Neuron (in vitro differentiated cells): Measurements from ENCODE around the gene PTX4.

ENCODE experiments used
- H2AFZ ChIP-seq: one replicate; pipeline ENCODE4 v1.6.1; 2013; ENCODE audit warnings: low read depth, mild to moderate bottlenecking, inconsistent platforms, low read length, moderate library complexity
- H3K27me3 ChIP-seq: one replicate; pipeline ENCODE4 v1.6.1; 2013; ENCODE audit warnings: low read length; ENCODE audit not compliant: insufficient read depth
- H3K36me3 ChIP-seq: one replicate; pipeline ENCODE4 v1.6.1; 2013; ENCODE audit warnings: low read length; ENCODE audit not compliant: insufficient read depth
- H3K4me1 ChIP-seq: one replicate; pipeline ENCODE4 v1.6.1; 2013; ENCODE audit warnings: low read length; ENCODE audit not compliant: insufficient read depth
- H3K4me3 ChIP-seq: 2 replicates; pipeline ENCODE4 v1.5.1; 2013; ENCODE audit warnings: mild to moderate bottlenecking, low read length, moderate library complexity
- H3K9me3 ChIP-seq: one replicate; pipeline ENCODE4 v1.6.1; 2013; ENCODE audit warnings: low read length

The PTX4 gene

DNA sequence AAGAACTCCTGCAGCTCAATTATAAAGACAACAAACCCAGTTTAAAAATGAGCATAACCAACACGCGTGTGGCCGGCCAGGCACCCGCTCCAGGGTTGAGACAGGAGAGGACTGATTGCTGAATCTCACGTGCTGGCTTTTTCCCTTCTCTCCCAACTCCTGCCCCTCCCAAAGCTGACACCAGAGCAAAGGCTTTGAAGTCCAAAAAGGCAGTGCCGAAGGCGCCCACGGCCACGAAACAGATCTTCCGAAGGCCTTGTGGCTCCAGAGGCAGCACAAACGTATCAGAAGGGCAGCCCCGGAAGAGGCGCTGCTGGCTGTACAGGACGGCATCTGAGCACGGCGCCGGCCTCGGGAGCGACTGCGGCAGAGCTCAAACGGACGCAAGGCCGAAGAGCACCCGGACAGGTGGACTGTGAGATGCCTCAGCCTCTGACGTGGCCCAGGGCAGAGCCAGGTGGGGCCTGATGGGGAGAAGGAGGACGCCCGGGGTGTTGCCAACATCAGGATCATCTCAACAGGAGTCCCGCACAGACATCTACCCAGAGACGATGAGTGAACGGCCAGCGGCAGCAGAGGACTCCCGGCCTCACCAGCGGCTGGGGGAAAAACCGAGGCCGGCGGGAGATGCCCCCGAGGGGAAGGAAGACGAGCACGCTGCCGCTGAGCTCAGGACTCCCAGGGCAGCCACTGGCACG, 24.4 kb downstream of the PTX4 start:
- no peaks in the 10 kb centered on the region for H3K4me1 ChIP-seq
- H3K4me3 ChIP-seq: no peak overlapping the region
- H3K36me3 ChIP-seq: peaks cover 20% of the 10 kb centered on the region
- H3K9me3 ChIP-seq: no peaks in the 10 kb centered on the region
- no peaks in the 10 kb centered on the region for H3K27me3 ChIP-seq
- no peak overlapping the region for H2AFZ ChIP-seq

GRCh38 chr16:1461146-1461545, 27.6 kb downstream of the PTX4 start:
- H3K9me3 ChIP-seq: no peaks in the 10 kb centered on the region
- no peaks in the 10 kb centered on the region for H3K4me1 ChIP-seq
- peaks cover 34% of the 10 kb centered on the region for H3K36me3 ChIP-seq
- H3K27me3 ChIP-seq: no peaks in the 10 kb centered on the region
- H2AFZ ChIP-seq: no peak overlapping the region
- no peak overlapping the region for H3K4me3 ChIP-seq

GRCh38 chr16:1460602-1461138, 28.1 kb downstream of the PTX4 start:
- H3K4me1 ChIP-seq: no peaks in the 10 kb centered on the region
- H3K27me3 ChIP-seq: no peaks in the 10 kb centered on the region
- H2AFZ ChIP-seq: no peak overlapping the region
- peaks cover 38% of the 10 kb centered on the region for H3K36me3 ChIP-seq
- H3K4me3 ChIP-seq: no peak overlapping the region
- H3K9me3 ChIP-seq: no peaks in the 10 kb centered on the region

- Histone ChIP-seq H3K4me1 (no peaks in the 10 kb centered on the region), H3K36me3 (peaks cover 45% of the 10 kb centered on the region), H3K4me3 (no peak overlapping the region), H3K9me3 (no peaks in the 10 kb centered on the region), H2AFZ (no peak overlapping the region), H3K27me3 (no peaks in the 10 kb centered on the region)
Measured at GRCh38 chr16:1459967-1460366, 28.8 kb downstream of the PTX4 start.

DNA sequence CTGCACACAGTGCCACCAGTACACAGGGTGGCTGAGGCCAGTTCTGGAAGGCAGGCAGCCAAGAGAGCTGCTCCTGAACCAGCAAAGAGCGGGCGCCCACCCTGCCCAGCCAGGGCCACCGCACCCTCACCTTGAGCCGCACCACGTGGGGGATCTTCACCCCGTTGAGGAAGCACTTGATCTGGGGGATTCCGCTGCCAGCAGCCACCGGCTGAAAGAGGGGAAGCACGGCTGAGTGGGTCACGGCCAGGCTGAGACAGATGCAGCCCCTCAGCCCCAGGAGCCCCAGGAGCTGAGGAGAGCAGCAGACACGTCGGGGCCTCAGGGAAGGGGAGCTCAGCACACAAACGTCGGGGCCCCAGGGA, 29.8 kb downstream of the PTX4 start:
- H3K36me3 ChIP-seq: peaks cover 55% of the 10 kb centered on the region
- no peaks in the 10 kb centered on the region for H3K27me3 ChIP-seq
- no peaks in the 10 kb centered on the region for H3K4me1 ChIP-seq
- H3K4me3 ChIP-seq: no peak overlapping the region
- H2AFZ ChIP-seq: no peak overlapping the region
- no peaks in the 10 kb centered on the region for H3K9me3 ChIP-seq

GRCh38 chr16:1458336-1458976, 30.3 kb downstream of the PTX4 start:
- Histone ChIP-seq H2AFZ (no peak overlapping the region), H3K27me3 (no peaks in the 10 kb centered on the region), H3K4me1 (no peaks in the 10 kb centered on the region), H3K4me3 (no peak overlapping the region), H3K36me3 (peaks cover 59% of the 10 kb centered on the region), H3K9me3 (no peaks in the 10 kb centered on the region)

GRCh38 chr16:1457489-1458245, 31.1 kb downstream of the PTX4 start:
- no peak overlapping the region for H2AFZ ChIP-seq

DNA sequence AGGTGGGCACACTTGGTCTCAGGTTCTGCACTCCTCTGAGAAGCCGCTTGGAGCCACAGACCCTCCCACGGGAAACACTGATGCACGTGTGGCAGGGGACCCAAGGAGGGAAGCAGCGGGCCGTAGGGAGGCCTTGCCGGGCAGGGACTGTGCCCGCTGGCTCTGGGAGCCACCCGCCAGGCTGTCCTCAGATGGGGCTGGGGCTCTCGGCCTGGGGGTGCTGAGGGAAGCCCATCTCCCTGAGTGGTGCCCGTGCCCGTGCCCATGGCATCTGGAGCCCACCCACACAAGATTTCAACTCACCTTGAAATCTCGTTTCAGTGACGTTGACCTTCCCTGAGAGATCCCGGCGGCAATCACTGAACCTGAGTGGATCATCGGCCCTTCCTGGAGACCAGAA, 31.8 kb downstream of the PTX4 start:
- peaks cover 59% of the 10 kb centered on the region for H3K36me3 ChIP-seq
- H3K4me3 ChIP-seq: no peak overlapping the region
- H2AFZ ChIP-seq: no peak overlapping the region
- no peaks in the 10 kb centered on the region for H3K27me3 ChIP-seq
- no peaks in the 10 kb centered on the region for H3K4me1 ChIP-seq
- no peaks in the 10 kb centered on the region for H3K9me3 ChIP-seq

More at GRCh38 chr16:1457489-1458245, 31.1 kb downstream of the PTX4 start:
- Histone ChIP-seq H3K27me3 (no peaks in the 10 kb centered on the region), H3K36me3 (peaks cover 56% of the 10 kb centered on the region), H3K4me1 (no peaks in the 10 kb centered on the region), H3K4me3 (no peak overlapping the region), H3K9me3 (no peaks in the 10 kb centered on the region)

- Histone ChIP-seq H2AFZ (no peak overlapping the region), H3K4me1 (no peaks in the 10 kb centered on the region), H3K9me3 (no peaks in the 10 kb centered on the region), H3K27me3 (no peaks in the 10 kb centered on the region), H3K4me3 (no peak overlapping the region), H3K36me3 (peaks cover 59% of the 10 kb centered on the region)
Measured at GRCh38 chr16:1455190-1456171, 33.3 kb downstream of the PTX4 start.

DNA sequence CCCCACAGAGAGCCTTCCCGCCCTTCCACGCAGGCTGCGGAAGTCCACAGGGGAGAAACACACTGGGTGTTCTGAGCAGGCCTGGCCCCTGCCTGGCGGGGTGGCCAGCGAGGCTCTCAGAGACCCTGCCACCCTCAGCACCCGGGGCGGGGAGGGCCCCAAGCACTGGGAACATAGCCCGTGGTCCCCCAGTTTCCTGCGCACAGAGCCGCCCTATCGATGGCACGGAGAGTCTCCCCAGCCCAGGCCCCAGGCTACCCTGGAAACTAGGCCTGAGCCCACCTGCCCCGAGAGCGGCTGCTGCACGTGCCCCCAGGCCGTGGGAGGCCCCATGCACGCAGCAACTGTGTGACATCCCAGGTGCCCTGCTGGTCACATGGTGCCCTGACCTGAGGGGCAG, 34.2 kb downstream of the PTX4 start:
- H3K36me3 ChIP-seq: peaks cover 62% of the 10 kb centered on the region
- no peak overlapping the region for H3K4me3 ChIP-seq
- H3K4me1 ChIP-seq: no peaks in the 10 kb centered on the region
- no peaks in the 10 kb centered on the region for H3K27me3 ChIP-seq
- H3K9me3 ChIP-seq: no peaks in the 10 kb centered on the region
- no peak overlapping the region for H2AFZ ChIP-seq

DNA sequence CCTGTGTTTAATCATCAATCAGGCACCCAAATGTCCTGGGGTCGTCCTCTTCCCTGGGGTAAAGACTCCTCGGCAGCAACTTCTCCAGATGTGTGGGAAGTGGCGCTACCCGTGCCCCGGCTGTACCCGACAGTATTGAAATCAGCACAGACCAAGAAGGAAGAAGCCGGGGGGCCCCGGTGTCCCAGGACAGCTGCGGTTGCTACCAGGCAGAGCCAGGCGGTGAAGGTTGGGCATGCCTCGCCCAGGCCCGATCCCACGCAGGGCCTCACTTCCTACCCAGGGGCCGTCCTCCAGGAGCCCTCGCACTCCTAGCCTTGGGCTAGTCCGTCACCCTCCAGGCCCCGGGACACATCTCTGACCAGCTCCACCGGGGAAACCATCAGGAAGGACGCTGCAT, 35.4 kb downstream of the PTX4 start:
- no peaks in the 10 kb centered on the region for H3K27me3 ChIP-seq
- H2AFZ ChIP-seq: no peak overlapping the region
- peaks cover 61% of the 10 kb centered on the region for H3K36me3 ChIP-seq
- no peak overlapping the region for H3K4me3 ChIP-seq
- H3K9me3 ChIP-seq: no peaks in the 10 kb centered on the region
- H3K4me1 ChIP-seq: no peaks in the 10 kb centered on the region

DNA sequence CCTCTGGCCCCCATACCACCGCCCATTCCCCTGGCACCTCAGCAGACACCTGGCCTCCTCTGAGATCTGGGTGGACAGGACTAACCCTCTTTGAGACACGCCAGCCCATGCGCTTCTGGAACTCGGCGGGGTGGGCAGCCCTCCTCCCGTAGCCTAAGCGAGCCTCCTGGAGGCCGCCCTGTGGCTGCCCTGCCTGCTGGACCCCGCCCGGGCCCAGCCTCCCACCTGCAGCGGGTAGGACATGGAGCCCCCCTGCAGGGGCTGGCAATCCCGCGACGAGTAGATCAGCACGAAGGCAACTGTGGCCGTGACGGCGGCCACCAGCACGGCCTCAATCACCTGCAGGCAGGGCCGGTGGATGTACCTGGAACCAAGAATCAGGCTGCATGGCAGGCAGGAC, 36.2 kb downstream of the PTX4 start:
- Histone ChIP-seq H2AFZ (no peak overlapping the region), H3K36me3 (peaks cover 69% of the 10 kb centered on the region), H3K4me1 (no peaks in the 10 kb centered on the region), H3K9me3 (no peaks in the 10 kb centered on the region), H3K27me3 (no peaks in the 10 kb centered on the region), H3K4me3 (no peak overlapping the region)
